Right lobe of liver (tissue), 6 donors: ENCODE results near the gene DLEC1. TPM values are rescaled to one million over a fixed set of nuclear protein-coding genes. Genes with fewer than 3 reads are reported as not detected.
"Not testable (repeated sequence)": the region's sequence is repeated elsewhere in the genome, so short reads cannot be mapped to it uniquely, and the experiment has no call there.

ENCODE experiments used
- ATAC-seq, 4 donors: fragments of 200-7000 bp; cut with Tn5 transposase; one replicate each; pipeline ENCODE4 v1.9.1; 2020; ENCODE audit warnings: mild to moderate bottlenecking in 4 of 4, moderate library complexity in 4 of 4
- DNase-seq, 3 donors: peaks; one replicate each; pipeline ENCODE4 v3.0.0-alpha.2; 2020
- H3K27ac ChIP-seq, 3 donors: fragments of 200-600 bp; one replicate each; pipeline ENCODE4 v1.8.0; 2022
- H3K27me3 ChIP-seq, 2 donors: fragments of 200-600 bp; one replicate each; pipeline ENCODE4 v1.8.0; 2022
- H3K36me3 ChIP-seq, 4 donors: fragments of 200-600 bp; sonication (generic) in 1 of 4; one replicate each; pipeline versions ENCODE4 v1.5.1 to v1.8.0; 2017 to 2022; ENCODE audit warnings: control low read depth in 1 of 4
- H3K4me1 ChIP-seq, 4 donors: fragments of 200-600 bp; sonication (generic) in 1 of 4; one replicate each; pipeline versions ENCODE4 v1.5.1 to v1.8.0; 2017 to 2022; ENCODE audit warnings: control low read depth in 1 of 4
- H3K4me3 ChIP-seq, 3 donors: fragments of 200-600 bp; one replicate each; pipeline ENCODE4 v1.8.0; 2022
- H3K9me3 ChIP-seq, 4 donors: fragments of 200-600 bp; sonication (generic) in 1 of 4; one replicate each; pipeline versions ENCODE4 v1.5.1 to v1.8.0; 2017 to 2022; ENCODE audit warnings: control low read depth in 1 of 4
- POLR2A ChIP-seq: fragments of 450-650 bp; IDR thresholded peaks from one replicate; pipeline ENCODE4 v1.6.1; 2017; ENCODE audit warnings: antibody characterized with exemption, mild to moderate bottlenecking
- WGBS: methylation state at CpG from one replicate; pipeline ENCODE4 v1.1.6; 2018; ENCODE audit warnings: low coverage, low lambda C conversion rate; ENCODE audit not compliant: insufficient coverage; ENCODE audit errors: missing lambda C conversion rate; 5-methylcytosine and 5-hydroxymethylcytosine counted together
- intact Hi-C, 2 donors: fragments of 100-400 bp; cut with DNase I; formaldehyde crosslinking; loops; one replicate each; pipeline versions ENCODE4 v1.11.2 to v1.14.1; 2022
- total RNA-seq, 6 experiments: library from RNA; depleted of rRNA in 2 of 6; stranded (reverse); fragments of >200 nt in 2 of 6; fragmentation: NEBNext Ultra II Directional in 3 of 6; extraction: Animal tissue kit (Norgen Biotek cat#: 25700) in 3 of 6; gene quantifications; one replicate each; pipeline versions ENCODE4 v1.1.0 to v1.2.4, GENCODE V29; 2016 to 2023
- TF ChIP-seq, protein P1 (sequence below), 4 donors: fragments of 200-600 bp in 3 of 4; fragments of 450-650 bp in 1 of 4; IDR thresholded peaks; one replicate each; pipeline versions ENCODE4 v1.5.1 to v1.8.0; 2016 to 2022; ENCODE audit warnings: antibody characterized with exemption in 4 of 4, mild to moderate bottlenecking in 2 of 4
- donor health status: DM: no; HTN: yes; CAD: no.
- donor health status: DM: no; HTN: no; CAD: no.
- donor health status: DM: no; HTN: no; CAD: no.
- donor health status: DM: no; HTN: yes; CAD: no.
- donor health status: DM: no; HTN: yes; CAD: no.

DLEC1 gene
- total RNA-seq, 6 experiments from 2014 or later: 0.04 to 0.18 (median 0.15) TPM; not detected in 2

GRCh38 chr3:38157595-38157994, 118.6 kb downstream of the DLEC1 start:
- intact Hi-C loops: no loop called here
- ATAC-seq (no peak), DNase-seq (no peak)
- Histone ChIP-seq H3K4me1 (no peaks in the 10 kb centered on the region), H3K27ac (no peak overlapping the region), H3K9me3 (no peaks in the 10 kb centered on the region), H3K4me3 (no peak overlapping the region), H3K27me3 (no peaks in the 10 kb centered on the region), H3K36me3 (no peaks in the 10 kb centered on the region)
- WGBS: 86% methylated on average over 3 of the region's 3 CpGs
- TF ChIP-seq, protein P1, sequence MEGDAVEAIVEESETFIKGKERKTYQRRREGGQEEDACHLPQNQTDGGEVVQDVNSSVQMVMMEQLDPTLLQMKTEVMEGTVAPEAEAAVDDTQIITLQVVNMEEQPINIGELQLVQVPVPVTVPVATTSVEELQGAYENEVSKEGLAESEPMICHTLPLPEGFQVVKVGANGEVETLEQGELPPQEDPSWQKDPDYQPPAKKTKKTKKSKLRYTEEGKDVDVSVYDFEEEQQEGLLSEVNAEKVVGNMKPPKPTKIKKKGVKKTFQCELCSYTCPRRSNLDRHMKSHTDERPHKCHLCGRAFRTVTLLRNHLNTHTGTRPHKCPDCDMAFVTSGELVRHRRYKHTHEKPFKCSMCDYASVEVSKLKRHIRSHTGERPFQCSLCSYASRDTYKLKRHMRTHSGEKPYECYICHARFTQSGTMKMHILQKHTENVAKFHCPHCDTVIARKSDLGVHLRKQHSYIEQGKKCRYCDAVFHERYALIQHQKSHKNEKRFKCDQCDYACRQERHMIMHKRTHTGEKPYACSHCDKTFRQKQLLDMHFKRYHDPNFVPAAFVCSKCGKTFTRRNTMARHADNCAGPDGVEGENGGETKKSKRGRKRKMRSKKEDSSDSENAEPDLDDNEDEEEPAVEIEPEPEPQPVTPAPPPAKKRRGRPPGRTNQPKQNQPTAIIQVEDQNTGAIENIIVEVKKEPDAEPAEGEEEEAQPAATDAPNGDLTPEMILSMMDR (IDR thresholded peaks at IDR 0.05): no peak
- TF ChIP-seq POLR2A: no peak

DNA sequence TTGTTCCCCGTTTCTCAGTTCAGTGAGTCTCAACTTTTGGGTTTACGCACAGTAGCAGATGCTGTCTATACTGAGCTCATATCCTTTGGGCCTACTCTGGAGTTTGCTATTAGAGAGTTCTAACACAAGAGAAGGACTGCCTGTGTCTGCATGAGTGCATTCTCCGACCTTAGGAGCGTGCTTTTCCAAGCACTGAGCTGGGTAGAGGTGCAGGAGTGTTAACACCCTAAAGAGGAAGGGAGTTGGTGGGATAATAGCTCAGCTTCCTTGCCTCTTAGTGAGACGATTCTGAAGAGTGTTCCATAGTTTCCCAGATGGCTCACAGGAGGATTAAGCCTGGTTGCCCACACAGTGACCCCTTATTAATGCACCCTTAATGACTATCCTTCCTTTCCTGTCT, 119.5 kb downstream of the DLEC1 start:
- H3K27ac ChIP-seq: no peak overlapping the region
- WGBS: 91% methylated on average over 4 of the region's 5 CpGs
- H3K9me3 ChIP-seq: no peaks in the 10 kb centered on the region
- no peak overlapping the region for H3K4me3 ChIP-seq
- intact Hi-C loops: no loop called here
- H3K36me3 ChIP-seq: no peaks in the 10 kb centered on the region
- ATAC-seq (no peak), DNase-seq (no peak)
- H3K4me1 ChIP-seq: no peaks in the 10 kb centered on the region
- H3K27me3 ChIP-seq: no peaks in the 10 kb centered on the region
- TF ChIP-seq, protein P1 (IDR thresholded peaks at IDR 0.05): no peak
- no peak for TF ChIP-seq POLR2A

DNA sequence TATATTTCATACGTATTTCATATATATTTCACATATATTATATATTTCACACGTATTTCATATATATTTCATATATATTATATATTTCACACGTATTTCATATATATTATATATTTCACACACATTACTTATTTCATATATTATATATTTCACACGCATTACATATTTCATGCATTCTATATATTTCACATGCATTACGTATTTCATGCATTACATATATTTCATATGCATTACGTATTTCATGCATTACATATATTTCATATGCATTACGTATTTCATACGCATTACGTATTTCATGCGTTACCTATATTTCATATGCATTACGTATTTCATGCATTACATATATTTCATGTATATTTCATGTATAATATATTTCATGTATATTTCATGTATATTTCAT, 121.7 kb downstream of the DLEC1 start:
- intact Hi-C loops, DNase-seq, H3K4me3 ChIP-seq, H3K4me1 ChIP-seq, H3K36me3 ChIP-seq, H3K9me3 ChIP-seq, H3K27ac ChIP-seq, ATAC-seq, H3K27me3 ChIP-seq: not testable (repeated sequence)
- 92% methylated on average over 11 of the region's 11 CpGs for WGBS

GRCh38 chr3:38163117-38163840, 124.3 kb downstream of the DLEC1 start:
- no peak for ATAC-seq
- no peak for DNase-seq
- intact Hi-C loops: no loop called here
- Histone ChIP-seq H3K36me3 (no peaks in the 10 kb centered on the region), H3K4me3 (no peak overlapping the region), H3K27me3 (no peaks in the 10 kb centered on the region), H3K27ac (no peak overlapping the region), H3K9me3 (no peaks in the 10 kb centered on the region), H3K4me1 (peaks cover 0 to 15% (median 0%) of the 10 kb centered on the region in 4 donors)
- TF ChIP-seq, protein P1 (IDR thresholded peaks at IDR 0.05): no peak
- no peak for TF ChIP-seq POLR2A
- WGBS: 87% methylated on average over 12 of the region's 12 CpGs

- DNase-seq: peak in 1 of 3 donors; percentile 62
- WGBS: 65% methylated on average over 18 of the region's 24 CpGs
- no peak for TF ChIP-seq POLR2A
- TF ChIP-seq, protein P1 (IDR thresholded peaks at IDR 0.05): no peak
These were observed 125.0 kb downstream of the DLEC1 start for GRCh38 chr3:38163841-38164642.

More at GRCh38 chr3:38163841-38164642, 125.0 kb downstream of the DLEC1 start:
- peaks cover 0 to 15% (median 0%) of the 10 kb centered on the region in 4 donors for H3K4me1 ChIP-seq
- no peaks in the 10 kb centered on the region for H3K9me3 ChIP-seq
- H3K36me3 ChIP-seq: no peaks in the 10 kb centered on the region
- H3K4me3 ChIP-seq: peak overlapping the region; percentile 29 to 87 (median 79)
- intact Hi-C loops: no loop called here
- H3K27me3 ChIP-seq: no peaks in the 10 kb centered on the region
- ATAC-seq: no peak
- peak overlapping the region; percentile 92 to 98 (median 93) for H3K27ac ChIP-seq
